Endothelial cell of umbilical vein (primary cell): Measurements from ENCODE around the gene PALD1.

Experiments
- EZH2 ChIP-seq: IDR thresholded peaks from 2 replicates; pipeline ENCODE4 v1.6.1; 2012; ENCODE audit warnings: borderline replicate concordance, low read depth, mild to moderate bottlenecking, moderate library complexity, low read length, inconsistent platforms; ENCODE audit not compliant: severe bottlenecking
- MAX ChIP-seq: IDR thresholded peaks from 2 replicates; pipeline ENCODE4 v1.6.1; 2011; ENCODE audit not compliant: insufficient read depth, insufficient read length
- MYC ChIP-seq: IDR thresholded peaks from one replicate; pipeline ENCODE4 v1.6.1; 2011; ENCODE audit warnings: mild to moderate bottlenecking, low read depth, low read length
- POLR2A ChIP-seq: IDR thresholded peaks from 2 replicates; pipeline ENCODE4 v1.6.1; 2012; ENCODE audit warnings: low read depth, mild to moderate bottlenecking, control low read depth, low read length
- TF ChIP-seq, protein P1 (sequence below), 2 donors: IDR thresholded peaks; 1 replicate in 1 of 2; 2 replicates in 1 of 2; pipeline ENCODE4 v1.5.1; 2011; ENCODE audit warnings: low read length in 2 of 2, mild to moderate bottlenecking in 2 of 2, moderate library complexity in 2 of 2, control low read depth in 1 of 2, inconsistent platforms in 1 of 2, low read depth in 1 of 2; ENCODE audit not compliant: insufficient read depth in 1 of 2; ENCODE audit errors: extremely low read depth in 1 of 2

DNA sequence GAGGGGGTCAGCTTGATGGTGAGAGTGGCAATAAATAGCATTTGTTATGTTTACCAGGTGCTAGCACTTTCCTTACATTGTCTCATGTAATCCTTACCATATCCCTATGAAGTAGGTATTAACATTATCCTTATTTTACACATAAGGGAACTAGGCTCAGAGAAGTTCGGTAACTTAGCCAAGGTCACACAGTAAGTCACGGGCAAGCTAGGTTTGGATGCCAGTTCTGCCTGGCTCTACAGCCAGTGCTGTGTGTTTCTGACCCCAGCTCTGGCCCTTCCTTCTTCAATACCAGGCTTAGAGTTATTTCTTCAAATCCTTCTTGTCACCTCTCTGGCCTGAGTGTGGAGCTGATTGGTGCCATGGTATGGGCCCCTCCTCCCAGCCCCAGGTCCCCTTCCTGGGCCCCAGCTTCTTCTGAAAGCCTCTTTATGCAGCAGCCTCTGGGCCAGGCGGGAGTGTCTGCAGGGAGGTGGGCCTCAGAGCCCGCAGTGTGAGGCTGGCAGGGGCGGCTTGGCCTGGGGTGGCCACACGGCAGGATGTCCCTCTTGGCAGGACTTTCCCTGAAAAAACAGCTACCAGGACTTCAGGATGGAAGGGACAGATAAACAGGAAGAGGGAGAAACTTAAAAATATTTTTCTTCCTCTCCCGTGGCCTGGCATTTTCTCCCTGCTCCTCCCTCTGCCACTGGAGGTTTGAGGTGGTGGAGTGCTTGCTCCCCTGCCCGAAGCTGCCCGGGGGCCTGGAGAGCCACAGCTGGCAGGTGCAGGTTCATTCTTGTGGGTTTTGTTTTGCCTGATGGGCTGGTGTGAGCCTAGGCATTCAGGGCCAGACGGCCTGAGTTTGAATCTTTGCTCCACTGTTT, 20.6 kb downstream of the PALD1 start:
- TF ChIP-seq, protein P1, sequence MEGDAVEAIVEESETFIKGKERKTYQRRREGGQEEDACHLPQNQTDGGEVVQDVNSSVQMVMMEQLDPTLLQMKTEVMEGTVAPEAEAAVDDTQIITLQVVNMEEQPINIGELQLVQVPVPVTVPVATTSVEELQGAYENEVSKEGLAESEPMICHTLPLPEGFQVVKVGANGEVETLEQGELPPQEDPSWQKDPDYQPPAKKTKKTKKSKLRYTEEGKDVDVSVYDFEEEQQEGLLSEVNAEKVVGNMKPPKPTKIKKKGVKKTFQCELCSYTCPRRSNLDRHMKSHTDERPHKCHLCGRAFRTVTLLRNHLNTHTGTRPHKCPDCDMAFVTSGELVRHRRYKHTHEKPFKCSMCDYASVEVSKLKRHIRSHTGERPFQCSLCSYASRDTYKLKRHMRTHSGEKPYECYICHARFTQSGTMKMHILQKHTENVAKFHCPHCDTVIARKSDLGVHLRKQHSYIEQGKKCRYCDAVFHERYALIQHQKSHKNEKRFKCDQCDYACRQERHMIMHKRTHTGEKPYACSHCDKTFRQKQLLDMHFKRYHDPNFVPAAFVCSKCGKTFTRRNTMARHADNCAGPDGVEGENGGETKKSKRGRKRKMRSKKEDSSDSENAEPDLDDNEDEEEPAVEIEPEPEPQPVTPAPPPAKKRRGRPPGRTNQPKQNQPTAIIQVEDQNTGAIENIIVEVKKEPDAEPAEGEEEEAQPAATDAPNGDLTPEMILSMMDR (IDR thresholded peaks at IDR 0.05; ENCODE audit: extremely low read depth in 1 of 2, insufficient read depth in 1 of 2, low read depth in 1 of 2, low read length in 2 of 2): no peak
- TF ChIP-seq EZH2 (no peak), POLR2A (no peak), MYC (no peak), MAX (no peak)
